Stimulated activated CD4-positive, alpha-beta T cell treated with anti-CD3 and anti-CD28 coated beads, Interleukin-1b, Interleukin-23, amount 100 ng/mL, for 48 hours (primary cell): ENCODE results near the gene MIXL1.
A peak's percentile ranks its signal among the peaks of the same experiment; 100 is the strongest.
"Not testable (repeated sequence)": the region's sequence is repeated elsewhere in the genome, so short reads cannot be mapped to it uniquely, and the experiment has no call there.

Experiments used
- DNase-seq: peaks from one replicate; pipeline ENCODE4 v3.0.0-alpha.2; 2020

The MIXL1 gene

DNA sequence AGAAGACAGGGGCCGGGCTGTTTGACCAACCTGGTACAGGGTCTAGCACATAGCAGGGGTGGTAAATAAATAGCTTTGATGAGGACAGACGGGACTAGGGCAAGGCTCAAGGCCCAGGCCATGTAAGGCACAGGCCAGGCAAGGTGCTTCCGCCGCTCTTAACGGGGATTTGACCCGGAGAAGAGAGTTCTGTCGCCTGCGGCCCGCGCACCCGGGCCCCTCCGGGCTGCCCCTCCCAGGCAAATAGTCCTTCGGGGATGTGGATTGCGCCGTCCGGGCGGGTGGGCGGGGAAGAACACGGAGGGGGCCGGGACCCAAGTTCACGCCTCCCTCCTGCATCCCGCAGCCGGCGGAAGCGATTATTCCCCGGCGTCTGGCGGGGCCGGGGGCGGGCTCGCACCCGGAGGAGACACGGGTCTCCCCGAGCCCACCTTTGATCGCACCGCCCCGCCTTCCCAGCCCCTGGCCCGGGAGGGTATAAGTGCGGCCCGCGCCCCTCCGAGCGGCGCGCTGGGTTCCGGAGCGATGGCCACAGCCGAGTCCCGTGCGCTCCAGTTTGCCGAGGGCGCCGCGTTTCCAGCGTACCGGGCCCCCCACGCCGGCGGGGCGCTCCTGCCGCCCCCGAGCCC is at the start of gene MIXL1:
TSS of gene MIXL1 (plus strand) at position 508 of the 629 bp plus-strand sequence. CDS start at position 526, 18 bp downstream.
- no peak for DNase-seq

DNA sequence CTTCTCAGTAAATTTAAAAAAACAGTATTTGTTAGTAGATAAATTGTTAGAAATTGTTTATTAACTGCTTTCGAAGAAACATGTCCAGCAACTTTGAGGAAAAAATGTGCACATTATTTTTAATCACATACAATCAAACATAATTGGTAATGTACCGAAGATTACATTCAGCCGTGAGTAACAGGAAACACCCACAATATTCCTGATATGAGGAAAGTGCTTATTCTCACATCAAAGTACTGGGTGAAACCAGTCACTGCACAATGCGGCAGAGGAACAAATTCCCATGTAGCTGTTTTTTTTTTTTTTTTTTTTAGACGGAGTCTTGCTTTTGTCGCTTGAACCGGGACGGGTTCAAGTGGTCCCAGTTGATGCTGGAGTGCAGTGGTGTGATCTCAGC is 46.6 kb upstream of the MIXL1 start:
- no peak for DNase-seq

DNA sequence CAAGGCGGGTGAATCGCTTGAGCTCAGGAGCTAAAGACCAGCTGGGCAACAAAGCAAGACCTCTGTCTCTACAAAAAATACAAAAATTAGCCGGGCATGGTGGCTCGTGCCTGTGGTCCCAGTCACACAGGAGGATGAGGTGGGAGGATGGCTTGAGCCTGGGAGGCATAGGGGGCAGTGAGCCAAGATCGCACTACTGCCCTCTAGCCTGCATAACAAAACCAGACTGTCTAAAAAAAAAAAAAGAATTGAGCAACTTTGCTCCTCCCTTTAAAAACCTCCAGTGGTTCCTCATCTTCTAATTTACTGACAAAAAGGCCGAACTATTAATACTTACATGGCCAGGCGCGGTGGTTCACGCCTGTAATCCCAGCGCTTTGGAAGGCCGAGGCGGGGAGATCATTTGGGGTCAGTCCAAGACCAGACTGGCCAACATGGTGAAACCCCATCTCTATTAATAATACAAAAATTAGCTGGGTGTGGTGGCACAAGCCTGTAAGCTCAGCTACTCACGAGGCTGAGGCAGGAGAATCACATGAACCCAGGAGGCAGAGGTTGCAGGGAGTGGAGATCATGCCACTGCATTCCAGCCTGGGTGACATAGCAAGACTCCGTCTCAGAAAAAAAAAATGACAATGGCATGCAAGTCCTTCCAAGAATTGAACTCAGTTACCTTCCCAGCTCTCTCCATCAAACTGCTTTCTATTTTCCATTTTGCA is 41.3 kb upstream of the MIXL1 start:
- no peak for DNase-seq

DNA sequence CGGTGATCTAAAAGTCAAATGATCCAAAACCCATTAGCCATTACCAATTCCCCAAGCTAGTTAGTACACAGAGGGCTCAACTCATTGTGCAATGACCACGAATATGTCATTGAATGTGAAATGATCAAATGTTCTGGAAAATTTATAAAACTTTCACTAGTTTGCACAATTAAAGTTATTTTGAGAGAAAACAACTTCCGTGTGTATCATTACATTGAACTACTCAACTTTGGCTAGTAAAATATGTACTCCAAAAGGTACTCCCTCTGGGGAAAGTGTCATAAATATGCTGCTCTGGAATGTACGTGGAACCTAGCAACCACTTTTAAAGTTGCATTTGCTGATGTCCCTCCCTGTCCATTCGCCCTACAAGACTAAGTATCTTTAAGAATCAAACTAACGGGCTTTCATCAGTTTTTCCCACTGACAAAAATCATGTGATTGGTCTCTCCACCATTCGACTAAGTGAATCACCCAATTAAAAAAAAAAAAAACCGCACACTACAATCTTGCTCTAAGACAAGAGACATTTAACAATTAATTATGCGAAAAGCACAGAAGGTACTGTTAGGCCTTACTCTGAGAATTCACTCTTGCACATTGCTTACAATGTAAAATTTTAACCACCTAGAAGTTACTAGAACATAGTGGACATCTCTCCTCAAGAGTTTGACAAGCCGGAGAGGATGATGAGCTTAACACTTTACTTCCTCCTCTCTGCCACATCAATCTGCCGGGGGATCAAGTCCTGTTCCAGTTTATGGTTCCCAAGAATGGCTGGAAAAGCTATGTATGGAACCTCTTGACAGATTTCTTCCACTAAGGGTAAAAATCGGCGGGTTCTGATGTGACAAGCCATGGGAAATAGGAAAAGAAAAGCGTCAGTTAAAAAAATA is 38.1 kb upstream of the MIXL1 start:
- no peak for DNase-seq

DNA sequence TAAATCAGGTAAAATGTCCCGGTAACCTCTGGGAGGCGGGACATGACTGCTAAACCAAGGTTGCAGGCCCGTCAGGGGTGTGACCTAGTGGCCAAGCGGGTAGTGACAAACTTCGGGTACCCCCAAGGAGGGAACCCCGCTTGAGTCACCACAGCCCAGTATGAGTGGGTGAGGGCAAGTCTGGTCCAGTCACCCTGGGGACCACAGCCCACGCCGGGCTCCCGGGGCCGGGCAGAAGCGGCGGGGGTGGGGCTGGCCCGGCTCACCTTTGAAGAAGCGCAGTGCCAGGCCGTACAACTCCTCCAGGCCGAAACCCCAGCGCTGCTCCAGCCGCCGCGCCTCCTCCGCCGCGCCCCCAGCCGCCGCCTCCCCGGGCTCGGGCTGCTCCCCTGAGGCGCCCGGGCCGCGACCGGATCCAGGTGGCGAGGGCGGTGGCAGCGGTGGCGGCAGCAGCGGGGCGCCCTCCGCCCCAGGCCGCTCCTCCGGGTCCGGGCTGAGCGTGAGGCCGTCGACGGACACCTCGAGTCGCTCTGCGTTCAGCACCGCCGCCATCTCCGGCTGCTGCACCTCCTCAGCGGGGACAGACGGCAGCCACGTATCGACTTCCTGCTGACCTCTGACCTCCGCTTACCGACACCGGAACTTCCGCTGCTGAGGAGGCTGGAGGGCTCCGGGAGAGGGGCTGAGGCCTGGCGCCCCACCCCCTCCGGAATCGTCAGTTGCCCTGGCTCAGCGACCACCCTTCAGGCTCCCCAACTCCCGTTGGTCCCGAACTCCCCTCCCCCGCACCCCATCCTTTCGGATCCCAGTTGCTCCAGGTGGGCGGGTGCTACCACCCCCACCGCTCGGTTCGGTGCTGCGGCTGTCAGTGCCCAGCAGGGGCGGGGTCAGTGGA is 37.1 kb upstream of the MIXL1 start, which contains the start of gene ACBD3:
TSS of gene ACBD3 (minus strand) at position 618 of the 895 bp plus-strand sequence. CDS start at position 552, 66 bp downstream.
- peak; percentile 86 for DNase-seq

DNA sequence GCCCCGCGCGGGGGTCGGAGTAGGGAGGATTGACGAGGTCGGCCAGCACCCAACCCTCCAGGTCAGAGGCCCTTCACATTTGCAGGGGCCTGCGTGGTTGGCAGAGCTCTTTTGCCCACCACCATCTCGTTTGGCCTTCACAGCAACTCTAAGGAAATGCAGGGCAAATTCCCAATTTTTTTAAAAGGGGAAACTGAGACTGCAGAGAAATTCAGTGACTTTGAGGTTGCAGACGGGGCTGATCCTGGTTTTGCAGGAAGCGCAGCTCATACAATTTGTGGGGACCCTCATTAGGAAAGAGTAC is 36.5 kb upstream of the MIXL1 start:
- DNase-seq: no peak

DNA sequence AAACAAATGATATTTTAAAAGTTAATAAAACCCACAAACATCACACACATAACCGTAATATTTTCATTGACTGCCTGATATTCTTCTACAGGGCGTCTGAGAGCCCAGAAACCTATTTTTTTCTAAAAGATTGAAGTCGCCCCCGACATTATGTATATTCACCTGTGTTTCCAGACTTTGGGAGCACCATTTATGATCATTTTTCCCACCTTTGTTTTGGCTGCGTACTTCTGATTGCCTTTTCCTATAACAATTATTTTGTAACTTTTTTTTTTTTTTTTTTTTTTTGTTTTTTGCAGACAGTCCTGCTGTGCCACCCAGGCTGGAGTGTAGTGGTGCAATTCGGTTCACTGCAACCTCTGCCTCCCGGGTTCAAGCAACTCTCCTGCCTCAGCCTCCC is 36.1 kb upstream of the MIXL1 start:
- DNase-seq: no peak

DNA sequence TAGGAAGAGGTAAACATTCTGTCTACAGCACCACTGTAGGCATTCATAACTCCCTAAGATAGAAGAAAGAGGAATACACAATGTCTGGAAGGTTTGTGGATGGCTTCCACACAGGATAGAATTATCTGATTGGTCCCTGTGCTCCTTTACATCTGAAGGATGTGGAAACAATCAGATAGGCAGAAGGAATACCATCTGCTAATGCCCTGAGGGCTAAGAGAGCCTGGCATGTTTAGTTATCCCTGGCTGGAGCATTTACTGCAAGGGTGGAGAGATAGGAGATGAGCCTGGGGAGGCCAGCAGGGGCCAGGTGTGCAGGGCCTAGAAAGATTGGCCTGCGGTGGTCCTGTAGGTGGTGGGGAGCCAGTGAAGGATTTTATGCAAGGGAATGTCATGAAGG is 28.3 kb upstream of the MIXL1 start:
- no peak for DNase-seq

DNA sequence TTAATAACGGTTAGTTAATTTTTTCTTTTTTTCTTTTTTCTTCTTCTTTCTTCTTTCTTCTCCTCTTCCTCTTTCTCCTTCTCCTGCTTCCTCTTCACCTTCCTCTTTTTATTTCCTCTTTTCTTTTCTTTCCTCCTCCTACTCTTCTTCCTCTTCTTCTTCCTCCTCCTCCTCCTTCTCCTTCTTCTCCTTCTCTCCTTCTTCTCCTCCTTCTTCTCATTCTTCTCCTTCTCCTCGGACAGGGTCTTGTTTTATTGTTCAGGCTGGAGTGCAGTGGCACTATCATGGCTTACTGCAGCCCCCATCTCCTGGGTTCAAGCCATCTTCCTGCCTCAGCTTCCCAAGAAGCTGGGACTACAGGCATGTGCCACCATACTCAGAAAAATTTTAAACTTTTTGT is 23.5 kb upstream of the MIXL1 start:
- DNase-seq: no peak

DNA sequence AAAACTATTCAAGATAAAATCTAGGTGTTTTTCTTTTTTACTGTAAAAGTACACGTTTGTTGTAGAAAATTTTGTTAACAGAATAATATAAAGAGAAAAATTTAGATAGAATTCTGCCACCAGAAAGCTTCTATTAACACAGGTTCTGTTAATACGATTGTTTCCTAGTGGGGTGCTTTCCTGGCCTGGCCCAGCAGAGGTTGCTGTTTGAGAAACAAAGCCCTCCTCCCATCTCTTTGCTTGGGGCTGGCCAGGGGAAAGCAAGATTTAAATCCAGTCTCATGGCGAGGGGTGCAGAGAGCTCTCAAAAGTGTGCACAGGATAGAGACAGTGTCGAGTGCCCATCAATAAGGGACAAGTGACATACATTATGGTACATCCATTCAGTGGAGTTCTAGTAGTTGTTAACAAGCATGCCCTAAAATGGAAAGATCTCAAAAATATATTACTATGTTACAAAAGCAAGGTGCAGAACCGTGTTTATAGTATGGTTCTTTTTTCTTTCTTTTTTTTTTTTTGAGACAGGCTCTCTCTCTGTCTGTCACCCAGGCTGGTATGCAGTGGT is 22.4 kb upstream of the MIXL1 start:
- no peak for DNase-seq

DNA sequence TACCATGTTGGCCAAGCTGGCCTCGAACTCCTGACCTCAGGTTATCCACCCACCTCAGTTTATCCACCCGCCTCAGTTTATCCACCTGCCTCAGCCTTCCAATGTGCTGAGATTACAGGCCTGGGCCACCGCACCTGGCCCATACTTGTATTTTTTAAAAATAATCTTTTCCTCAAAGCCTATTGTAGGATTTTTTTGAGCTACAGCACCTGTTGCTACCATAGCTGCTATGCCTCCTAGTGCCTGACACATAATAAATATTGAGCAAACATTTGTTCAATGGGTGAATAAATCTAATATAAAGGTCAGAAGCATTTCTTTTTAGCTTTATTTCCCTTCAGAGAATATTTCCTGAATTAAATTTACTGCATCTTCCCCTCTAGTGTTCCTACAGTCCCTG is 21.2 kb upstream of the MIXL1 start:
- no peak for DNase-seq

DNA sequence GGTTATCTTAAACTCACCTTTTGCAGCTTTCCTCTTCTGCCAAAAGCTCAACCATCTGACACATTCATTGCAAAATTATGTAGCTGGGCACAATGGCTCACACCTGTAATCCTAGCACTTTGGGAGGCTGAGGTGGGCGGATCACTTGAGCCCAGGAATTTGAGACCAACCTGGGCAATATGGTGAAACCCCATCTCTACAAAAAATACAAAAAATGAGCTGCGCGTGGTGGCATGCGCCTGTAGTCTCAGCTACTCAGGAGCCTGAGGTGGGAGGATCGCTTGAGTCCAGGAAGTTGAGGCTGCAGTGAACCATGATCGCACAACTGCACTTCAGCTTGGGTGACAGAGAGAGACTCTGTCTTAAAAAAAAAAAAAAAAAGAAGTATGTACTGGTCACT is 20.8 kb upstream of the MIXL1 start:
- not testable (repeated sequence) for DNase-seq

DNA sequence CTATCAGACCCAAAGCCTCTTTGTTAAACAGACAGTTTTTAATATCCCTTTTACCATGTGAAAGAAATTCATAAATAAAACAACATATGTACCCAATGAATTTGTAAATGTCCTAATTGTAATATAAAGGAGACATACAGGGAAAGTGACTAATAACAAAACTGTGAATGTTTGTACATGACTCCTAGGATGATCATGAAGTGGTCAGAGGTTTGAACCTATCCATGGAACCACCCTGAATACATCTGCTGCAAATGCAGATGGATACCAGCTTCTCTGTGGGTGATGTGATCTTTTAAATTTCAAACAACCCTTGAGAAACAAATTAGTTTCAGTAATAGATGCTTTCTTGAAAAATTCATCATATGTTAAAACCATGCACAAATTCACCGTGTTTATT is 20.2 kb upstream of the MIXL1 start:
- DNase-seq: no peak

DNA sequence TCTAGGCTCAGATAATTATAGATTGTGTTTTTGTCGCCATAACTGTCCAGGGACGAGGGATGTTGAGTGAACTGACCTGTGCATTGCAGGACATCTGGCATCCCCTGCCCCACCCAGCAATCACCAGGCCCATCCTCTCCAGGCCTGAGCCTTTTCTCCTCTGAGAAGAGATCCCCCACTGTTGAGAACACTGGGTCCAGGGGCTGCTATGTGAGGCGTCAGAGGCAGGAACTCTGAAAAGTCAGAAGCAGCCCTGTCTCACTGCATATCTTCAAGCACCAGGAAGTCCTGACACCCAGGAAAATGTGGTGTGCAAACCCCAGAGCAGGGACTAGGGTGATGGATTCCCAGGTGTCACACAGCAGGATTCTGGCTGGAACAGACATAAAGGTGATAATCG is 19.8 kb upstream of the MIXL1 start:
- DNase-seq: no peak

DNA sequence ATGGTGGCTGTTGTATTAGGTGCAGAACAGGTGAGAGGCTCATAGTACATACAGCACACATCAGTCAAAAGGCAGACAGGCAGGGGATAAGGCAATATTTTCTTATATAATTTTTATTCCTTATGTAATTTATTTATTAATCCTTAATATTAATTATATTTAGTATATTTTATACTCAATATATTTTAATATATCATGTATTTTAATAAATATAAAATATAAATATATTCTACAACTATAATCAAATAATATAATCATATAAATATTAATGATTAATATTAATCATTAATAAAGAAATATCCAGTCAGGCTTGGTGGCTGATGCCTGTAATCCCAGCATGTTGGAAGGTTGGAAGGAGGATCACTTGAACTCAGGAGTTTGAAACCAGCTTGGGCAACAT is 19.3 kb upstream of the MIXL1 start:
- no peak for DNase-seq

DNA sequence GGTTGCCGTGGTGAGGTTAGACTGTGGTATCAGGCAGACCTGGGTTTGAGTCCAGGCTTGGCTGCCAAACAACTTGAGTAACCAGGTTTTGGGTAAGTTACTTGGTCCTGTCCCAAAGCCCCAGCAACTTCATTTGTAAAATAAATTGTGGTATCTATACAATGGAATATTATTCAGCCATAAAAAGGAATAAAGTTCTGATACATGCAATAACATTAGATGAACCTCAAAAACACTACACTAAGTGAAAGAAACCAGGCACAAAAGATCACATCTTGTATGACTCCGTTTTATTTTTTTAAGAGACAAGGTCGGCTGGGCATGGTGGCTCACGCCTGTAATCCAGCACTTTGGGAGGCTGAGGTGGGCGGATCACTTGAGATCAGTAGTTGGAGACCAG is 16.4 kb upstream of the MIXL1 start:
- DNase-seq: no peak

DNA sequence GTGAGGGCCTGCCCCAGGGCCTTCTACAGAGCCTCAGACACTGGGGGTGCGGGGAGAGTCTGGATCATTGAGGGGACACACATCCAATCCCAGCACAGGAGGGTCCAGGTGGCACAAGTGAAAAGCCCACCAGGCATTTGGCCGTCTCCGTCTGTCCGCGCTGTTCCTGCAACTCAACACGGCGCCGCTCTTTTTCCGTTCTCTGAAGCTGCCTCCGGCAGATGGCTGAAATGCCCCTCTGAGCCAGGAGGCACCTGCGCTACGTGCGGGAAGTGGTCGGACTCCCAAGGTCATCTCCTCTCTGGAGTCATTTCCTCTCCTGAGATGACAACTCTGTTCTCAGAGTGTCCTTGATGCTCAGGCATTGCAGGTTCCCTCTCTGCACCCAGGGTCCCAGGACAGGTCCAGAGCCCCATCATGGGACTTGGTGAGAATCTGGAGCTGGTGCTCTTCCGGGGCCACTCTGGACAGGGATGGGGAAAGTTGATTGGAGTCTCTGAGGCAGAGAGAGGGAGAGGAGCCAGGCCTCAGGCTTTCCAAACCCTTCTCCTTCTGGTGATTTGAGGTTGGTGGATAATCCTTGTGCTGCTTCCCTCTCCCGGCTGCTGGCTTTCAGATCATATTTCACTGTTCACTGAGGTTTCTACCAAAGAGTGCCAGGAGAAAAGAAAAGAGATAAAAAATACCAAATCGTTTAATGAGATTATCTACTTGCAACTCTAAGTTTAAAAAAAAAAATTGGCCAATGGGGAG is 14.0 kb upstream of the MIXL1 start:
- DNase-seq: no peak

DNA sequence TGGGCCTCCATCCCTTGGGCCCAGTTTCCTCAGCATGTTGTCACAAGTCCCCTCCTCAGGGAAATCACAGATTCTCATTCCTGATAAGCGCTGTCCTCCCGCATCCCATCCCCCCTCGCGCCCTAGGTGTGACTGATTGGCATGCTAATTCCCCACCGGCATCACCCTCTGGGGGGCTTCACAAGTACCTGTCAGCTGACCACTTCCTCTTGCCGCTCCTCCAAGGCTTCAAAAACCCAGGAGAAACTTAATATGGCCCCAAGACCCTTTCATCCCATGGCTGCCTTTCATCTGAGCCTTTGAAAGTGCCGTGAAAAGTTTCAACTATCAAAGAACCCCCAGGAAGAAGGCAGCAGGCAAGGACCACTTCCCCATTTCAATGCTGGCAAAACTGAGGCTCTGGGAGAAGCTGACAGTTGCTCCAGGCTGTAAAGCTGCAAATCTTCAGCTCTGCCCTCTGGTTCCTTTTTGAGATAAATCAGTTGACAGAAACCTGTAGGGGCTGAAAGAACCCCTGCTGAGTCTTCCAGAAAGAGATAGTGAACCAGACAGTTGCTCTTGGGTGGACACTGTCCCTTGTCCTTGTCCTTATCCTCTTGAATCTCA is 12.8 kb upstream of the MIXL1 start:
- no peak for DNase-seq

DNA sequence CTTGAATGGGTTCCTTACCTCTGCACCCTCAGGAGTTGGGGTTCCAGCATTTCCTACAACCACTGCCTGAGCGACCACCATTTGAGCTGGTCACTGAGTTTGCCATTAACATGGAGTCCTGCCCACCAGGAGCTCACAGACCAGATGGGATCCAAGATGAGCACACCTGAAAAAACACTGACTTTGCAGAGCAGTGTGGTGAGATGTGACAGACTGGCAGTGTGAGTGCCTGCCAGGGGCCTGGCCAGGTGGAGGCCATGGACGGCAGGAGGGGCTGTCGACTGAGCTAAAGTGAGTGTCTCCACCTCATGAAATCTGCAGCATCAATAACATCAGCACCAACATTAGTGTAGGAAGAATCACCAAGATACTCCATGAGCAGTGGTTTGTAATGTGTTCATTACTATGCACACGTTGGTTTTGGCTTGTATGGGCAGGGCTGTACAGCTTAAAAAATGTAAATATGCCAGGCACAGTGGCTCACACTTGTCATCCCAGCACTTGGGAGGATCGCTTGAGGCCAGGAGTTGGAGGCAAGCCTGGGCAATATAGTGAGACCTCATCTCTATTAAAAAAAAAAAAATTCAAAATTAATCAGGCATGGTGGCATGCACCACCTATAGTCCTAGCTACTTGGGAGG is 12.2 kb upstream of the MIXL1 start:
- no peak for DNase-seq

DNA sequence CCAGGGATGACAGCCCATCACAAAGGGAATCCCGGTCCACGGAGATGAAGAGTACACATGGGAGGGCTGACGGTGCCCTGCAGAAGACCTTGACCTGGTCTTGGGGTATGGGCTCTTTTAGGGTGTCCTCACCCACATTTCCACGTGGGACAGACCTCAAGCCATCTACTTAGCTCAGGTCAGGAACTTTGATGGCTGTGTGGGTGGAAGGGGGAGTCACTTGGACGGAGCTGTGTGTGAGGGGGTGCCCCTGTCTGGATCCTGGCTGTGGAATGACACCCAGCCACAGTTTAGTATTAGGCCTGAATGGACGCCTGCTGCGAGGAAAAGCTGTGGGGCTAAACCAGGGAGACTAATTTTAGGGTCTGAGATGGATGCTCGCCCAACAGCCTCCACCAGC is 10.9 kb upstream of the MIXL1 start:
- no peak for DNase-seq

DNA sequence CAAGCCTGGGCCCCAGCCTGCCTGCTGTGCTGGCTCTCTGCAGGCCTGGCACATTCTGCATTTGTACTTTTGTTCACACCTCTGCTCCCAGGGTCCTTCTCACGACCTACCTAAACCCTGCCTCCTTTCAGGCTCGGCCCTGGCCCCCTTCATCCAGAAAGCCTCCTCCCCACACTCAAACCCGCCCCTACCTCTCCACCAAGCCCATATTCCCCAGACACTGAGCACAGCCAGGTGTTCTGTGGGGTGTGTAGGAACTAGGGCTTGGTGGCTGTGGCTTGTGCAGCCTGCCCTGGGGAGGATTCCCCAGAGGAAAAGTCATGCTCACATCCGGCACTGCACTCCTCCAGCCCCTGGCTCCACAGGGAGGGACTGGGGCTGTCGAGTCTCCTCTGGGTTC is 8.2 kb upstream of the MIXL1 start:
- no peak for DNase-seq
